BJ (cell line): ENCODE measurements around the gene DNAJC3. TPM values are rescaled to one million over a fixed set of nuclear protein-coding genes. Genes with fewer than 3 reads are reported as not detected.
"Not testable (repeated sequence)": the region's sequence is repeated elsewhere in the genome, so short reads cannot be mapped to it uniquely, and the experiment has no call there.

Experiments
- CTCF ChIA-PET: fragments of 350-600 bp; formaldehyde crosslinking; extraction: SDS; loops from one replicate; lab custom pipeline; 2021; ENCODE audit warnings: antibody characterized with exemption, inconsistent platforms; lab: Yijun Ruan, JAX
- POLR2A ChIA-PET: fragments of 300-600 bp; sonication (Branson Sonifier 250); formaldehyde crosslinking; extraction: SDS; loops from one replicate; lab custom pipeline; 2021; ENCODE audit warnings: antibody characterized with exemption; lab: Charles Lee
- DNase-seq: peaks from one replicate; pipeline ENCODE4 v3.0.0-alpha.2; 2011; ENCODE audit warnings: low read depth
- H3K27me3 ChIP-seq: 2 replicates; pipeline ENCODE4 v1.6.0; 2011; ENCODE audit warnings: low read length; ENCODE audit not compliant: control insufficient read depth, insufficient read depth
- H3K36me3 ChIP-seq: 2 replicates; pipeline ENCODE4 v1.5.1; 2011; ENCODE audit warnings: low read length; ENCODE audit not compliant: control insufficient read depth, insufficient read depth
- H3K4me3 ChIP-seq: 2 replicates; pipeline ENCODE4 v1.5.1; 2011; ENCODE audit warnings: low read depth, mild to moderate bottlenecking, control low read depth, low read length
- polyA plus RNA-seq: library from polyadenylated mRNA; depleted of rRNA; stranded (reverse); fragments of >200 nt; gene quantifications from 2 replicates; pipeline ENCODE4 v1.2.3, GENCODE V29; 2011
- TF ChIP-seq, protein P1 (sequence below): IDR thresholded peaks from 2 replicates; pipeline ENCODE4 v1.5.1; 2011; ENCODE audit warnings: low read depth, mild to moderate bottlenecking, control low read depth, inconsistent platforms, low read length, moderate library complexity; ENCODE audit not compliant: insufficient read depth

DNAJC3 gene
- polyA plus RNA-seq, 1 experiment = 10.6 TPM

DNA sequence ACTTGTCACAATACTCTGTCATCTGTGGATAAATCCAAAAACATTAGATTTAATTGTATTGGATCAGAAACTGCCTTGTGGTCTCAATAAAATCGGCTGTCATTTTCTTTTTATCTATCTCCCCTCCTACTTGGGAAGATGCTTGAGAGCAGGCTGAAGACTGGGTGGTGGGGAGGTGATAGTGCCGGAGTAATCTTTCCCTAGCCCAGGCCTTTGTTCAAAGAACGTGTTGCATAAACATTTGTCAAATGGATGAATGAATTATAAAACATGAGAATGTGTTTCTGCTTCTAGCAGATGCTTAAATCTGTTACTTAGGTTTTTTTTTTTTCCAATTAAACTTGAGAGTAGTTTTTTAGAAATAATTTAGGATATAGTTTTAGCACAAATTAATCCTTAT lies 49.9 kb downstream of the DNAJC3 start:
- TF ChIP-seq, protein P1, sequence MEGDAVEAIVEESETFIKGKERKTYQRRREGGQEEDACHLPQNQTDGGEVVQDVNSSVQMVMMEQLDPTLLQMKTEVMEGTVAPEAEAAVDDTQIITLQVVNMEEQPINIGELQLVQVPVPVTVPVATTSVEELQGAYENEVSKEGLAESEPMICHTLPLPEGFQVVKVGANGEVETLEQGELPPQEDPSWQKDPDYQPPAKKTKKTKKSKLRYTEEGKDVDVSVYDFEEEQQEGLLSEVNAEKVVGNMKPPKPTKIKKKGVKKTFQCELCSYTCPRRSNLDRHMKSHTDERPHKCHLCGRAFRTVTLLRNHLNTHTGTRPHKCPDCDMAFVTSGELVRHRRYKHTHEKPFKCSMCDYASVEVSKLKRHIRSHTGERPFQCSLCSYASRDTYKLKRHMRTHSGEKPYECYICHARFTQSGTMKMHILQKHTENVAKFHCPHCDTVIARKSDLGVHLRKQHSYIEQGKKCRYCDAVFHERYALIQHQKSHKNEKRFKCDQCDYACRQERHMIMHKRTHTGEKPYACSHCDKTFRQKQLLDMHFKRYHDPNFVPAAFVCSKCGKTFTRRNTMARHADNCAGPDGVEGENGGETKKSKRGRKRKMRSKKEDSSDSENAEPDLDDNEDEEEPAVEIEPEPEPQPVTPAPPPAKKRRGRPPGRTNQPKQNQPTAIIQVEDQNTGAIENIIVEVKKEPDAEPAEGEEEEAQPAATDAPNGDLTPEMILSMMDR = no peak
- H3K4me3 ChIP-seq = no peak overlapping the region

DNA sequence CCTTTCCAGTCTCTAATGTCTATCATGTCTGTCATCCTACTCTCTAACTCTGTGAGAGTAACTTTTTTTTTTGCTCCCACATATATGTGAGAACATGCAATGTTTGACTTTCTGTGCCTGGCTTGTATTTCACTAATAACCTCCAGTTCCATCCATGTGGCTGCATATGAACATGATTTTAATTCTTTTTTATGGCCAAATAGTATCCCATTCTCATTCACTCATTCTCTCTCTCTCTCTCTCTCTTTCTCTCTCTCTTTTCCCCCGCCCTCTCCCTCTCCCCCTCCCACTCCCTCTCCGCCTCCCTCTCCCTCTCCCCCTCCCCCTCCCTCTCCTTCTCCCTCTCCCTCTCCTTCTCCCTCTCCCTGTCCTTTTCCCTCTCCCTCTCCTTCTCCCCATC lies 52.0 kb downstream of the DNAJC3 start:
- no peak for DNase-seq
- ChIA-PET CTCF (no interaction called here), POLR2A (no interaction called here)
- H3K4me3 ChIP-seq = no peak overlapping the region
- TF ChIP-seq, protein P1 = no peak
- no peaks in the 10 kb centered on the region for H3K27me3 ChIP-seq
- H3K36me3 ChIP-seq = no peaks in the 10 kb centered on the region

More for the DNA sequence above, 49.9 kb downstream of the DNAJC3 start:
- ChIA-PET CTCF (no interaction called here), POLR2A (no interaction called here)
- DNase-seq = no peak
- H3K27me3 ChIP-seq = no peaks in the 10 kb centered on the region
- no peaks in the 10 kb centered on the region; the same call in 1 of the 2 replicates for H3K36me3 ChIP-seq

DNA sequence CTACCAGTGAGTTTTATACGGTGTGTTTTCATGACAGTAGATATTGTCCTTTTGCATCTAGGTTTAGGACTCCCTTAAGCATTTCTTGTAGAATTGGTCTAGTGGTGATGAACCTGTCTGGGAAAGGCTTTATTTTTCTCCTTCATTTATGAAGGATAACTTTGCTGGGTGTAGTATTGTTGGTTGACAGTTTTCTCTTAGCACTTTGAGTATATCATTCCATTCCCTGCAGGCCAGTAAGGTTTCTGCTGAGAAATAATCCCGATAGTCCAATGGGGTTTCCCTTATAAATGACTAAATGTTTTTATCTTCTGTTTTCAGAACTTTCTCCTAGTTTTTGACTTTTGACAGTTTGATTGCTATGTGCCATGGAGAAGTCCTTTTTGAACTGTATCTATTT lies 57.2 kb downstream of the DNAJC3 start:
- no peak for DNase-seq
- CTCF ChIA-PET = interaction anchor here (0.6 kb wide), 1 partner anchor 126 kb away, joined by 3 read pairs; no protein-coding TSS in a partner anchor
- TF ChIP-seq, protein P1 = no peak
- H3K36me3 ChIP-seq = no peaks in the 10 kb centered on the region
- no peaks in the 10 kb centered on the region for H3K27me3 ChIP-seq
- POLR2A ChIA-PET = no interaction called here
- no peak overlapping the region for H3K4me3 ChIP-seq

DNA sequence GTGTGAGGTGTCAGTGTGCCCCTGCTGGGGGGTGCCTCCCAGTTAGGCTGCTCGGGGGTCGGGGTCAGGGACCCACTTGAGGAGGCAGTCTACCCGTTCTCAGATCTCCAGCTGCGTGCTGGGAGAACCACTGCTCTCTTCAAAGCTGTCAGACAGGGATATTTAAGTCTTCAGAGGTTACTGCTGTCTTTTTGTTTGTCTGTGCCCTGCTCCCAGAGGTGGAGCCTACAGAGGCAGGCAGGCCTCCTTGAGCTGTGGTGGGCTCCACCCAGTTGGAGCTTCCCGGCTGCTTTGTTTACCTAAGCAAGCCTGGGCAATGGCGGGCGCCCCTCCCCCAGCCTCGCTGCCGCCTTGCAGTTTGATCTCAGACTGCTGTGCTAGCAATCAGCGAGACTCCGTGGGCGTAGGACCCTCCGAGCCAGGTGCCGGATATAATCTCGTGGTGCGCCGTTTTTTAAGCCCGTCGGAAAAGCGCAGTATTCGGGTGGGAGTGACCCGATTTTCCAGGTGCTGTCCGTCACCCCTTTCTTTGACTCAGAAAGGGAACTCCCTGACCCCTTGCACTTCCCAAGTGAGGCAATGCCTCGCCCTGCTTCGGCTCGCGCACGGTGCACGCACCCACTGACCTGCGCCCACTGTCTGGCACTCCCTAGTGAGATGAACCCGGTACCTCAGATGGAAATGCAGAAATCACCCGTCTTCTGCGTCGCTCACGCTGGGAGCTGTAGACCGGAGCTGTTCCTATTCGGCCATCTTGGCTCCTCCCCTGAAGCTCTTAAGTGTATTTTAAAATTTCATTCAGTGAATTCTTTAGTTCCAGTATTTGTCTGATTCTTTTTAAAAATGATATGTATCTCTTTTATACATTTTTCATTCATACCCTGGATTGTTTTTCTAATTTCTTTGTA lies 63.4 kb downstream of the DNAJC3 start:
- POLR2A ChIA-PET, CTCF ChIA-PET, H3K4me3 ChIP-seq: not testable (repeated sequence)

DNA sequence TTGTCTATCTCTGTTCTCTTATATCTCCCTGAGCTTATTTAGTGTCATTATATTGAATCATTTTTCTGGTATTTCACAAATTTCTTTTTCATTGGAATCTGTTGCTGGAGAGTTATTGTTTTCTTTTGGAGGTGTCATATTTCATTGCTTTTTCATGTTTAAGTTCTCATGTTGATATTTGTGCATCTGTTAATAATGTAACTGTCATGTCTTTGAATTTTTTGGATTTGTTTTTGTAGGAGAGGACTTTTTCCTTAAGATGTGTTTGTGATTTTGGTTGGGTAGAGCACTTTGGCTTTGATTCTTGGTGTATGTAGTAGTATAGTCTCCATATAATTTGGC lies 64.0 kb downstream of the DNAJC3 start:
- DNase-seq = no peak
- TF ChIP-seq, protein P1 = no peak
- POLR2A ChIA-PET = no interaction called here
- no peak overlapping the region for H3K4me3 ChIP-seq
- H3K27me3 ChIP-seq = no peaks in the 10 kb centered on the region
- CTCF ChIA-PET = no interaction called here
- H3K36me3 ChIP-seq = no peaks in the 10 kb centered on the region; the same call in 1 of the 2 replicates

More for the DNA sequence above, 63.4 kb downstream of the DNAJC3 start:
- H3K36me3 ChIP-seq, DNase-seq, H3K27me3 ChIP-seq: not testable (repeated sequence)
